ENCODE measurements around the gene PHC2. TPM values are rescaled to one million over a fixed set of nuclear protein-coding genes. Genes with fewer than 3 reads are reported as not detected.

Gene PHC2
- total RNA-seq, 1 donor = 85.4 TPM

- H3K79me2 ChIP-seq (ENCODE audit: insufficient read depth, low read length) = no peaks in the 10 kb centered on the region
- no peak overlapping the region for H3K4me3 ChIP-seq (ENCODE audit: insufficient read depth, low read length)
- no peak for TF ChIP-seq CTCF (IDR thresholded peaks at IDR 0.05; ENCODE audit: extremely low read depth, low read depth, low read length)
- no peak overlapping the region for H3K4me2 ChIP-seq (ENCODE audit: insufficient read depth, low read length)
- H3K27ac ChIP-seq (ENCODE audit: low read depth, low read length) = no peak overlapping the region
- no peaks in the 10 kb centered on the region for H3K9me3 ChIP-seq (ENCODE audit: low read depth, low read length)
- no peaks in the 10 kb centered on the region for H4K20me1 ChIP-seq (ENCODE audit: insufficient read depth, low read length)
- H3K27me3 ChIP-seq (ENCODE audit: insufficient read depth, low read length) = no peaks in the 10 kb centered on the region
- H3K4me1 ChIP-seq (ENCODE audit: insufficient read depth, low read length) = peaks cover 5% of the 10 kb centered on the region
- no peak for DNase-seq (ENCODE audit: insufficient read length, low spot score, missing footprints)
- H2AFZ ChIP-seq (ENCODE audit: low read length) = no peak overlapping the region
- peaks cover 57% of the 10 kb centered on the region for H3K36me3 ChIP-seq (ENCODE audit: insufficient read depth, low read length)
Observed at GRCh38 chr1:33360367-33360766, 70.5 kb downstream of the PHC2 start.

GRCh38 chr1:33359931-33360330, 71.0 kb downstream of the PHC2 start:
- DNase-seq (ENCODE audit: insufficient read length, low spot score, missing footprints) = no peak
- no peaks in the 10 kb centered on the region for H3K79me2 ChIP-seq (ENCODE audit: insufficient read depth, low read length)

GRCh38 chr1:33358795-33359503, 71.9 kb downstream of the PHC2 start:
- no peak overlapping the region for H3K4me3 ChIP-seq (ENCODE audit: insufficient read depth, low read length)
- peaks cover 57% of the 10 kb centered on the region for H3K36me3 ChIP-seq (ENCODE audit: insufficient read depth, low read length)
- H3K9me3 ChIP-seq (ENCODE audit: low read depth, low read length) = no peaks in the 10 kb centered on the region
- H3K4me2 ChIP-seq (ENCODE audit: insufficient read depth, low read length) = no peak overlapping the region
- H3K79me2 ChIP-seq (ENCODE audit: insufficient read depth, low read length) = no peaks in the 10 kb centered on the region
- no peak for DNase-seq (ENCODE audit: insufficient read length, low spot score, missing footprints)
- H2AFZ ChIP-seq (ENCODE audit: low read length) = no peak overlapping the region
- H4K20me1 ChIP-seq (ENCODE audit: insufficient read depth, low read length) = no peaks in the 10 kb centered on the region
- TF ChIP-seq CTCF (IDR thresholded peaks at IDR 0.05; ENCODE audit: extremely low read depth, low read depth, low read length) = no peak
- no peaks in the 10 kb centered on the region for H3K27me3 ChIP-seq (ENCODE audit: insufficient read depth, low read length)
- no peak overlapping the region for H3K27ac ChIP-seq (ENCODE audit: low read depth, low read length)
- no peaks in the 10 kb centered on the region for H3K4me1 ChIP-seq (ENCODE audit: insufficient read depth, low read length)

More at GRCh38 chr1:33359931-33360330, 71.0 kb downstream of the PHC2 start:
- Histone ChIP-seq H3K4me2 (ENCODE audit: insufficient read depth, low read length) (no peak overlapping the region), H3K9me3 (ENCODE audit: low read depth, low read length) (no peaks in the 10 kb centered on the region), H3K27me3 (ENCODE audit: insufficient read depth, low read length) (no peaks in the 10 kb centered on the region), H3K4me1 (ENCODE audit: insufficient read depth, low read length) (peaks cover 1% of the 10 kb centered on the region), H3K36me3 (ENCODE audit: insufficient read depth, low read length) (peaks cover 54% of the 10 kb centered on the region), H3K4me3 (ENCODE audit: insufficient read depth, low read length) (no peak overlapping the region), H3K27ac (ENCODE audit: low read depth, low read length) (no peak overlapping the region), H2AFZ (ENCODE audit: low read length) (no peak overlapping the region), H4K20me1 (ENCODE audit: insufficient read depth, low read length) (no peaks in the 10 kb centered on the region)
- TF ChIP-seq CTCF (IDR thresholded peaks at IDR 0.05; ENCODE audit: extremely low read depth, low read depth, low read length) = no peak

GRCh38 chr1:33358114-33358794, 72.6 kb downstream of the PHC2 start:
- H3K79me2 ChIP-seq (ENCODE audit: insufficient read depth, low read length) = no peaks in the 10 kb centered on the region
- H3K4me3 ChIP-seq (ENCODE audit: insufficient read depth, low read length) = no peak overlapping the region
- H3K9me3 ChIP-seq (ENCODE audit: low read depth, low read length) = no peaks in the 10 kb centered on the region

More at GRCh38 chr1:33358114-33358794, 72.6 kb downstream of the PHC2 start:
- Histone ChIP-seq H3K4me2 (ENCODE audit: insufficient read depth, low read length) (no peak overlapping the region), H2AFZ (ENCODE audit: low read length) (no peak overlapping the region), H3K27ac (ENCODE audit: low read depth, low read length) (no peak overlapping the region), H4K20me1 (ENCODE audit: insufficient read depth, low read length) (no peaks in the 10 kb centered on the region), H3K4me1 (ENCODE audit: insufficient read depth, low read length) (no peaks in the 10 kb centered on the region), H3K27me3 (ENCODE audit: insufficient read depth, low read length) (no peaks in the 10 kb centered on the region), H3K36me3 (ENCODE audit: insufficient read depth, low read length) (peaks cover 63% of the 10 kb centered on the region)
- TF ChIP-seq CTCF (IDR thresholded peaks at IDR 0.05; ENCODE audit: extremely low read depth, low read depth, low read length) = no peak
- no peak for DNase-seq (ENCODE audit: insufficient read length, low spot score, missing footprints)

Data from osteoblast (primary cell).